GM23338 (cell line): Measurements from ENCODE around the gene SARS2.
A peak's percentile ranks its signal among the peaks of the same experiment; 100 is the strongest.

Source experiments
- CREB1 ChIP-seq: fragments of 250-450 bp; sonication (Bioruptor Pico); IDR thresholded peaks from 2 replicates; pipeline ENCODE4 v1.5.0; 2020; ENCODE audit warnings: low read depth, mild to moderate bottlenecking, moderate library complexity
- CTCF ChIP-seq, 2 experiments: fragments of 200-600 bp in 1 of 2; sonication (generic) in 1 of 2; conservative IDR thresholded peaks; 2 replicates each; pipeline versions ENCODE4 v1.5.1 to v1.6.1; 2016 to 2017; ENCODE audit warnings: antibody characterized with exemption in 2 of 2, low read depth in 2 of 2, mild to moderate bottlenecking in 2 of 2, moderate library complexity in 1 of 2
- ETS1 ChIP-seq: IDR thresholded peaks from 2 replicates; pipeline ENCODE4 v1.6.1; 2016; ENCODE audit warnings: antibody characterized with exemption
- EZH2 ChIP-seq: fragments of 200-600 bp; sonication (generic); IDR thresholded peaks from one replicate; pipeline ENCODE4 v1.8.0; 2017; ENCODE audit warnings: antibody characterized with exemption, mild to moderate bottlenecking, low read depth; ENCODE audit not compliant: unreplicated experiment
- EZH2phosphoT487 ChIP-seq: fragments of 200-600 bp; sonication (generic); IDR thresholded peaks from one replicate; pipeline ENCODE4 v1.8.1; 2018; ENCODE audit warnings: antibody characterized with exemption; ENCODE audit not compliant: unreplicated experiment
- JUNB ChIP-seq: IDR thresholded peaks from one replicate; pipeline ENCODE4 v1.6.1; 2016; ENCODE audit warnings: antibody characterized with exemption; ENCODE audit not compliant: unreplicated experiment
- NANOG ChIP-seq: IDR thresholded peaks from 2 replicates; pipeline ENCODE4 v1.6.1; 2016; ENCODE audit warnings: antibody characterized with exemption, borderline replicate concordance
- POLR2AphosphoS5 ChIP-seq: IDR thresholded peaks from 2 replicates; pipeline ENCODE4 v1.6.1; 2016; ENCODE audit warnings: antibody characterized with exemption, low read depth
- REST ChIP-seq: IDR thresholded peaks from one replicate; pipeline ENCODE4 v1.6.1; 2018; ENCODE audit warnings: antibody characterized with exemption; ENCODE audit not compliant: unreplicated experiment
- ZNF114 ChIP-seq: fragments of 250-450 bp; sonication (Bioruptor Pico); IDR thresholded peaks from 2 replicates; pipeline ENCODE4 v1.5.0; 2020; ENCODE audit warnings: mild to moderate bottlenecking, moderate library complexity
- ZNF331 ChIP-seq: fragments of 250-450 bp; sonication (Bioruptor Pico); IDR thresholded peaks from 2 replicates; pipeline ENCODE4 v1.5.0; 2020; ENCODE audit warnings: low read depth, mild to moderate bottlenecking, moderate library complexity

- TF ChIP-seq CTCF (conservative IDR thresholded peaks at IDR 0.05; ENCODE audit: low read depth in 2 of 2) = peak; percentile 27 to 43
- TF ChIP-seq POLR2AphosphoS5 = no peak
- TF ChIP-seq REST = no peak
- TF ChIP-seq EZH2phosphoT487 = no peak
- no peak for TF ChIP-seq NANOG
- TF ChIP-seq EZH2 = no peak
- no peak for TF ChIP-seq ETS1
- no peak for TF ChIP-seq ZNF331 (CRISPR knock-in tag)
- TF ChIP-seq CREB1 = no peak
- no peak for TF ChIP-seq ZNF114 (CRISPR knock-in tag)
- no peak for TF ChIP-seq JUNB
Measured at GRCh38 chr19:38878575-38879399, 51.8 kb downstream of the SARS2 start.
